ENCODE measurements around the gene C11orf42.
A peak's percentile ranks its signal among the peaks of the same experiment; 100 is the strongest.

C11orf42 gene

GRCh38 chr11:6258571-6259081, 53.3 kb downstream of the C11orf42 start:
- no peak overlapping the region for H2BK15ac ChIP-seq (ENCODE audit: low read depth, poor library complexity, severe bottlenecking)
- peak; percentile 13 for DNase-seq
- no peak overlapping the region for H2AFZ ChIP-seq (ENCODE audit: low read depth, low read length)
- no peaks in the 10 kb centered on the region for H3K9me3 ChIP-seq (ENCODE audit: control insufficient read depth, low read length)
- H3K23ac ChIP-seq (ENCODE audit: low read length in 2 of 2), result no peak overlapping the region
- H4K8ac ChIP-seq (ENCODE audit: low read length), result no peak overlapping the region
- H3K4me1 ChIP-seq (ENCODE audit: control insufficient read depth, insufficient read depth, low read depth, low read length), result peaks cover 14% of the 10 kb centered on the region
- H2BK12ac ChIP-seq (ENCODE audit: low read length in 2 of 2), result no peak overlapping the region
- H3K36me3 ChIP-seq (ENCODE audit: control insufficient read depth in 1 of 2, insufficient read depth in 2 of 2, low read depth in 1 of 2, low read length in 2 of 2), result no peaks in the 10 kb centered on the region
- peak overlapping the region; percentile 5 for H3K9ac ChIP-seq (ENCODE audit: low read length)
- peaks cover 62 to 70% of the 10 kb centered on the region in 2 experiments for H3K27me3 ChIP-seq (ENCODE audit: control insufficient read depth in 1 of 2, insufficient read depth in 1 of 2, low read length in 2 of 2)
- no peak overlapping the region for H3K18ac ChIP-seq (ENCODE audit: low read depth in 1 of 2, low read length in 2 of 2)
- H3K4me2 ChIP-seq (ENCODE audit: low read length, poor library complexity, severe bottlenecking), result peak overlapping the region; percentile 96
- no peak overlapping the region for H3K27ac ChIP-seq (ENCODE audit: low read length, poor library complexity, severe bottlenecking)
- H2BK5ac ChIP-seq (ENCODE audit: low read depth, low read length, poor library complexity, severe bottlenecking), result no peak overlapping the region
- H4K91ac ChIP-seq (ENCODE audit: low read length), result no peak overlapping the region
- no peaks in the 10 kb centered on the region for H3K79me1 ChIP-seq (replicated peaks; ENCODE audit: low read length, poor library complexity, severe bottlenecking)
- H2BK120ac ChIP-seq (ENCODE audit: low read depth, low read length), result no peak overlapping the region
- H3K4ac ChIP-seq (ENCODE audit: low read depth in 1 of 2, low read length in 2 of 2), result no peak overlapping the region
- no peak overlapping the region for H2AK5ac ChIP-seq (ENCODE audit: low read length, severe bottlenecking)
- peak overlapping the region; percentile 9 to 73 for H3K4me3 ChIP-seq (ENCODE audit: insufficient read depth in 1 of 2, low read depth in 1 of 2, low read length in 2 of 2)
- 15% methylated on average over 16 of the region's 16 CpGs for WGBS
- H3K14ac ChIP-seq (ENCODE audit: low read length in 2 of 2), result no peak overlapping the region

- Histone ChIP-seq H3K79me1 (replicated peaks; ENCODE audit: low read length, poor library complexity, severe bottlenecking) (no peaks in the 10 kb centered on the region), H4K91ac (ENCODE audit: low read length) (no peak overlapping the region), H3K4ac (ENCODE audit: low read depth in 1 of 2, low read length in 2 of 2) (no peak overlapping the region), H3K9ac (ENCODE audit: low read length) (no peak overlapping the region), H3K4me2 (ENCODE audit: low read length, poor library complexity, severe bottlenecking) (no peak overlapping the region), H2AK5ac (ENCODE audit: low read length, severe bottlenecking) (no peak overlapping the region), H3K18ac (ENCODE audit: low read depth in 1 of 2, low read length in 2 of 2) (no peak overlapping the region), H2BK120ac (ENCODE audit: low read depth, low read length) (no peak overlapping the region), H3K23ac (ENCODE audit: low read length in 2 of 2) (no peak overlapping the region), H3K36me3 (ENCODE audit: control insufficient read depth in 1 of 2, insufficient read depth in 2 of 2, low read depth in 1 of 2, low read length in 2 of 2) (no peaks in the 10 kb centered on the region), H3K27ac (ENCODE audit: low read length, poor library complexity, severe bottlenecking) (no peak overlapping the region), H2AFZ (ENCODE audit: low read depth, low read length) (no peak overlapping the region), H2BK5ac (ENCODE audit: low read depth, low read length, poor library complexity, severe bottlenecking) (no peak overlapping the region), H3K14ac (ENCODE audit: low read length in 2 of 2) (no peak overlapping the region), H3K27me3 (ENCODE audit: control insufficient read depth in 1 of 2, insufficient read depth in 1 of 2, low read length in 2 of 2) (peaks cover 67 to 69% of the 10 kb centered on the region in 2 experiments), H4K8ac (ENCODE audit: low read length) (no peak overlapping the region), H2BK15ac (ENCODE audit: low read depth, poor library complexity, severe bottlenecking) (no peak overlapping the region), H3K4me3 (ENCODE audit: insufficient read depth in 1 of 2, low read depth in 1 of 2, low read length in 2 of 2) (no peak overlapping the region), H3K4me1 (ENCODE audit: control insufficient read depth, insufficient read depth, low read depth, low read length) (peaks cover 14% of the 10 kb centered on the region), H2BK12ac (ENCODE audit: low read length in 2 of 2) (no peak overlapping the region), H3K9me3 (ENCODE audit: control insufficient read depth, low read length) (no peaks in the 10 kb centered on the region)
- DNase-seq, result no peak
- WGBS, result 62% methylated on average over 3 of the region's 5 CpGs
These were observed 54.9 kb downstream of the C11orf42 start for GRCh38 chr11:6260207-6260726.

Data from mesenchymal stem cell (in vitro differentiated cells and primary cell).